M059J (cell line): ENCODE results near the gene TEKT3. TPM values are rescaled to one million over a fixed set of nuclear protein-coding genes. Genes with fewer than 3 reads are reported as not detected.

Source experiments
- DNase-seq: peaks from one replicate; pipeline ENCODE4 v3.0.0-alpha.2; 2012; ENCODE audit warnings: low read depth
- total RNA-seq: library from RNA; depleted of rRNA; stranded (reverse); fragments of >200 nt; shearing (Covaris generic); gene quantifications from 2 replicates; pipeline ENCODE4 v1.2.3, GENCODE V29; 2014; rRNA removed

Gene TEKT3
- not detected in 2 replicates for total RNA-seq

- DNase-seq: peak; percentile 81
Measured at GRCh38 chr17:15341385-15341849, at the start of gene TEKT3. Gene TEKT3 (minus strand): TSS chr17:15341597. CDS start chr17:15331585, 10,012 bp downstream.

- no peak for DNase-seq
Measured at GRCh38 chr17:15388356-15389041, 47.1 kb upstream of the TEKT3 start.

GRCh38 chr17:15386083-15386482 is 44.7 kb upstream of the TEKT3 start:
- DNase-seq: no peak

GRCh38 chr17:15385305-15385704 is 43.9 kb upstream of the TEKT3 start:
- DNase-seq: no peak

GRCh38 chr17:15384142-15384787 is 42.9 kb upstream of the TEKT3 start:
- DNase-seq: no peak

- no peak for DNase-seq
Measured at GRCh38 chr17:15382914-15383313, 41.5 kb upstream of the TEKT3 start.

- DNase-seq: no peak
Measured at GRCh38 chr17:15381707-15382106, 40.3 kb upstream of the TEKT3 start.

GRCh38 chr17:15380446-15380845 is 39.0 kb upstream of the TEKT3 start:
- DNase-seq: no peak

GRCh38 chr17:15379659-15380058 is 38.3 kb upstream of the TEKT3 start:
- no peak for DNase-seq

GRCh38 chr17:15378243-15378642 is 36.8 kb upstream of the TEKT3 start:
- no peak for DNase-seq

GRCh38 chr17:15377616-15378015 is 36.2 kb upstream of the TEKT3 start:
- peak; percentile 84 for DNase-seq

- peak; percentile 87 for DNase-seq
Measured at GRCh38 chr17:15377200-15377599, 35.8 kb upstream of the TEKT3 start.

GRCh38 chr17:15371376-15372130 is 30.2 kb upstream of the TEKT3 start:
- no peak for DNase-seq

GRCh38 chr17:15368600-15368999 is 27.2 kb upstream of the TEKT3 start:
- peak; percentile 76 for DNase-seq

GRCh38 chr17:15366026-15366425 is 24.6 kb upstream of the TEKT3 start:
- DNase-seq: no peak

GRCh38 chr17:15364615-15365014 is 23.2 kb upstream of the TEKT3 start:
- DNase-seq: no peak

GRCh38 chr17:15363702-15364101 is 22.3 kb upstream of the TEKT3 start:
- DNase-seq: no peak

GRCh38 chr17:15361592-15361991 is 20.2 kb upstream of the TEKT3 start:
- DNase-seq: no peak

GRCh38 chr17:15361151-15361550 is 19.8 kb upstream of the TEKT3 start:
- DNase-seq: peak; percentile 74

- DNase-seq: no peak
Measured at GRCh38 chr17:15354256-15354655, 12.9 kb upstream of the TEKT3 start.

GRCh38 chr17:15351925-15352324 is 10.5 kb upstream of the TEKT3 start:
- peak; percentile 57 for DNase-seq

- DNase-seq: no peak
Measured at GRCh38 chr17:15351478-15351840, 10.1 kb upstream of the TEKT3 start.
